Activated CD4-positive, alpha-beta T cell treated with anti-CD3 and anti-CD28 coated beads, Interleukin-2, amount 10 ng/mL, durations not matched to agents 7 days and 5 days (primary cell): ENCODE measurements around the gene RAB11FIP3. TPM values are rescaled to one million over a fixed set of nuclear protein-coding genes. Genes with fewer than 3 reads are reported as not detected.
"Not testable (repeated sequence)": the region's sequence is repeated elsewhere in the genome, so short reads cannot be mapped to it uniquely, and the experiment has no call there.

Source experiments
- CTCF ChIA-PET: fragments of 350-600 bp; sonication (Branson Sonifier 250); formaldehyde crosslinking; loops from one replicate; lab custom pipeline; 2021; ENCODE audit warnings: antibody characterized with exemption; lab: Charles Lee
- POLR2A ChIA-PET: fragments of 350-600 bp; sonication (Branson Sonifier 250); formaldehyde crosslinking; loops from one replicate; lab custom pipeline; 2021; ENCODE audit warnings: antibody characterized with exemption; lab: Charles Lee
- DNase-seq: peaks from one replicate; pipeline ENCODE4 v3.0.0-alpha.2; 2020
- H3K27ac Mint-ChIP-seq: one replicate; pipeline ENCODE4 v1.8.0; 2021; ENCODE audit warnings: mild to moderate bottlenecking, moderate library complexity, mixed read lengths
- H3K27me3 Mint-ChIP-seq: one replicate; pipeline ENCODE4 v1.8.0; 2021; ENCODE audit warnings: mixed read lengths
- H3K36me3 Mint-ChIP-seq: one replicate; pipeline ENCODE4 v1.8.0; 2021; ENCODE audit warnings: low read depth, mixed read lengths
- H3K4me1 Mint-ChIP-seq: one replicate; pipeline ENCODE4 v1.8.0; 2021; ENCODE audit warnings: mixed read lengths
- H3K4me3 Mint-ChIP-seq: one replicate; pipeline ENCODE4 v1.8.0; 2021; ENCODE audit warnings: mild to moderate bottlenecking, moderate library complexity, mixed read lengths
- H3K9me3 Mint-ChIP-seq: one replicate; pipeline ENCODE4 v1.8.0; 2021; ENCODE audit warnings: mixed read lengths
- total RNA-seq, 2 experiments: library from RNA; stranded (reverse); gene quantifications; one replicate each; pipeline ENCODE4 v1.2.3, GENCODE V29; 2021

Gene RAB11FIP3
- total RNA-seq, 2 experiments from 2014 or later: 22.7 to 26.0 TPM

DNA sequence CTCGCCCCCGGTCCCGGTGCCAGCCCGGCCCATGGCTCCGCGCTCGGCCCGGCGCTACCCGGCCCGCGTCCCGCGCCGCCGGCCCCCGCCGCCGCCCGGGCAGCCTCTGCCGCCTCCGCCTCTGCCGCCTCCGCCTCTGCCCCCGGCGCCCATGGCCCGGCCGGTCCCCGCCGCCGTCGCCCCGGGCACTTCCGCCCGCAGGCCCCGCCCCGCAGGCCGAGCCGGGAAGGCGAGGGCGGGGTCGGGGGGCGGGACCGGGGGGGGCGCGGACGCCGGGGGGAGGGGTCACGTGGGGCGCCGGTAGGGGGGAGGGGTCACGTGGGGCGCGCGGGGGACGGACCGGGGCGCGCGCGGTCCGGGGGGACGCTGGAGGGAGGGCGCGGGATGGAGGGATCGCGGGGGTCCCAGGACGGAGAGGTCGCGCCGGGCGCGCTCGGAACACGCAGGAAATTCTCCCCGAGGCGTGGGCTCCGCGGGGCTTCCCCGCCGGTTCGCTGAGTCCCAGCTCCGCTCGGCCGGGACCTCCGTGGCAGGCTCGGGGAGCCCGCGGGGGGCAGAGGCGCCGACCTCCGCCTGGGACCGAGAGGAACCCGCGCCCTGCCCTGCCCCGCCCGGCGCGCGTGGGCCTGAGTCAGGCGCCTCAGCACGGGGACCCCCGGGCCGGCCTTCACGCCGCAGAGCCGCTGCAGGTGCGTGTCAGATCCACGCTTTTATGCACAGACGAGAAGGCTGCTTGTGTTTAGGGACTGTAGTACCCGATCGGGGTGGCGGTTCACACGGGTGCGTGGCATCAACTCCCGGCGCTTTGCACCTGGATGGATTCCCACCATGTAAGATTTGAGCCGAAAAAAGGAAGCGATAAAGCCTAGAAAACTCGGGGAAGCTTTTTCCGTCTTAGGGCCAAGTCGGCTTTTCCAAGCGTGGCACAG is 43.4 kb upstream of the RAB11FIP3 start, which contains the start of gene PGAP6:
PGAP6 (minus strand) TSS at position 190 of the 929 bp plus-strand sequence; CDS start at position 33, 157 bp downstream.
- Mint-ChIP-seq H3K4me1 (peaks cover 25% of the 10 kb centered on the region), H3K27me3 (peaks cover 4% of the 10 kb centered on the region), H3K9me3 (no peaks in the 10 kb centered on the region), H3K27ac (peak within 1 kb of the TSS; percentile 79), H3K4me3 (peak within 1 kb of the TSS; percentile 85), H3K36me3 (peaks cover 4% of the 10 kb centered on the region)
- ChIA-PET POLR2A (interaction anchor here (0.7 kb wide), 1 partner anchor 58 kb away, joined by 3 read pairs; no protein-coding TSS in a partner anchor), CTCF (interaction anchor here (1.2 kb wide), 1 partner anchor 19 kb away, joined by 3 read pairs; no protein-coding TSS in a partner anchor)
- peak; percentile 65 for DNase-seq

DNA sequence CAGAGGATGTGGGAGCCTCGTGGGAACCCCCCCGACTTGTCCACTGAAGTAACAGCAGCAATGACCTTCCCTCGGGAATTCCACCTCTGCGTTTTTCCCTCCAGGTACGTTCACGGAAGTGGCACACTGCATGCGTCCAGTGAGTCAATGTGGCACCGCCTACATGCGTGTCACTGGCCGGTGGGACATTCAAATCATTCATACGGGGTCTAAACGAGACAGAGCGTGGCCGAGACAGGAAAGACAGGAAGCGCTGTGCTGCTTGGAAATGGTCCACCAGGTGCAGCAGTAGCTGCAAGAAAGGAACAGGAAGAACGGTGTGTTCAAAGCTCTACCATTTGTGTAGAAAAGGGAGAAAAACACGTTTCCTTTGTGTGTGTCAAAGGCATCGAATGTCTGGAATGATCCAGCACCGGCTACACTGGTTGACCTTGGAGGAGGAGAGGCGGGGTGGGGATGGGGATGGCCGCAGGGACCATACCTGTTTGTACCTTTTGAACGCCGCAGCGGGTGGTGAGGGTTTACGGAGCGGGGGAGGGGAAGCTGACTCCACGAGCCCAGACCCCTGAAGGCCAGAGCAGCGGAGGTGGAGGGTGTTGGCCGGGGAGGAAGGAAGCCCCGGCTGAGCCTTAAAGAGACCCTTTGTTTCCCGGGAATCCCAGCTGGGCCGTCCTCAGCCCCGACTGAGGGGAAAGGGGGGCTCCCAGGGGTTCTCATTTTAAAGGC is 42.0 kb upstream of the RAB11FIP3 start:
- Mint-ChIP-seq H3K36me3 (peaks cover 4% of the 10 kb centered on the region), H3K4me3 (peak overlapping the region; percentile 85), H3K4me1 (peaks cover 25% of the 10 kb centered on the region), H3K9me3 (no peaks in the 10 kb centered on the region), H3K27me3 (peaks cover 4% of the 10 kb centered on the region), H3K27ac (peak overlapping the region; percentile 51)
- ChIA-PET POLR2A (no interaction called here), CTCF (no interaction called here)
- peak; percentile 36 for DNase-seq

DNA sequence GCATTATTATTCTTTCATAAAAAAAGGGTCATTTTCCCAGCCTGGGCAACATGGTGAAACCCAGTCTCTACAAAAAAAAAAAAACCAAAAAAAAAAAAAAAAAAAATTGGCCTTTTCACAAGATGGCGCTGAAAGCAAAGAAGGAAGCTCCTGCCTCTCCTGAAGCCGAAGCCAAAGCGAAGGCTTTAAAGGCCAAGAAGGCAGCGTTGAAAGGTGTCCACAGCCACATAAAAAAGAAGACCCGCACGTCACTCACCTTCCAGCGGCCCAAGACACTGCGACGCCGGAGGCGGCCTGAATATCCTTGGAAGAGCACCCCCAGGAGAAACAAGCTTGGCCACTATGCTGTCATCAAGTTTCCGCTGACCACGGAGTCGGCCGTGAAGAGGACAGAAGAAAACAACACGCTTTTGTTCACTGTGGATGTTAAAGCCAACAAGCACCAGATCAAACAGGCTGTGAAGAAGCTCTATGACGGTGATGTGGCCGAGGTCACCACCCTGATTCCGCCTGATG is 38.8 kb upstream of the RAB11FIP3 start:
- H3K27ac Mint-ChIP-seq: no peak overlapping the region
- POLR2A ChIA-PET: interaction anchor here (0.7 to 0.8 kb wide), 2 partner anchors 201 to 247 kb away, joined by 7 to 10 read pairs; no protein-coding TSS in a partner anchor
- H3K36me3 Mint-ChIP-seq: peaks cover 2% of the 10 kb centered on the region
- CTCF ChIA-PET: interaction anchor here (1.4 kb wide), 1 partner anchor 42 kb away, joined by 4 read pairs; no protein-coding TSS in a partner anchor
- H3K4me1 Mint-ChIP-seq: peaks cover 17% of the 10 kb centered on the region
- no peak for DNase-seq
- no peaks in the 10 kb centered on the region for H3K9me3 Mint-ChIP-seq
- no peak overlapping the region for H3K4me3 Mint-ChIP-seq
- H3K27me3 Mint-ChIP-seq: peaks cover 4% of the 10 kb centered on the region

DNA sequence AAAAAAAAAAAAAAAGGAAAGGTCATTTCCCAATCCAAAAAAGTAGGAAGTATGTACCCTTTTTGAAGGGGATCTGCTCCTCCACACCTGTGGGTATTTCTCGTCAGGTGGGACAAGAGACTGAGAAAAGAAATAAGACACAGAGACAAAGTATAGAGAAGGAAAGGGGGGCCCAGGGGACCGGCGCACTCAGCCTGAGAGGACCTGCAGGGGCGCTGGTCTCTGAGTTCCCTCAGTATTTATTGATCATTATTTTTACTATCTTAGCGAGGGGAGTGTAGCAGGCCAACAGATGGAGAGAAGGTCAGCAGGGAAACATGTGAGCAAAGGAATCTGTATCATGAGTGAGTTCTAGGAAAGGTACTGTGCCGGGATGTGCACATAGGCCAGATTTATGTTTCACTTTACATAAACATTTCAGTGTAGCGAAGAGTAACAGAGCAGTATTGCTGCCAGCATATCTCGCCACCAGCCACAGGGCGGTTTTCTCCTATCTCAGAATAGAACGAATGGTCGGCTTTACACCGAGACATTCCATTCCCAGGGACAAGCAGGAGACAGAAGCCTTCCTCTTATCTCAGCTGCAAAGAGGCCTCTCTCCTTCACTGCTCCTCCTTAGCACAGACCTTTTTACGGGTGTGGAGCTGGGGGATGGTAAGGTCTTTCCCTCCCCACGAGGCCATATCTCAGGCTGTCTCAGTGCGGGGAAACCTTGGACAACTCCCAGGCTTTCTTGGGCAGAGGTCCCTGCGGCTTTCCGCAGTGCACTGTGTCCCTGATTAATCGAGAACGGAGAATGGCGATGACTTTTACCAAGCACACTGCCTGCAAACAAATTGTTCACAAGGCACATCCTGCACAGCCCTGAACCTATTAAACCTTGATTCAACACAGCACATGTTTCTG is 37.4 kb upstream of the RAB11FIP3 start:
- H3K9me3 Mint-ChIP-seq, POLR2A ChIA-PET, DNase-seq, H3K4me3 Mint-ChIP-seq, H3K27ac Mint-ChIP-seq, H3K36me3 Mint-ChIP-seq, CTCF ChIA-PET, H3K27me3 Mint-ChIP-seq: not testable (repeated sequence)
- H3K4me1 Mint-ChIP-seq: peaks cover 23% of the 10 kb centered on the region

DNA sequence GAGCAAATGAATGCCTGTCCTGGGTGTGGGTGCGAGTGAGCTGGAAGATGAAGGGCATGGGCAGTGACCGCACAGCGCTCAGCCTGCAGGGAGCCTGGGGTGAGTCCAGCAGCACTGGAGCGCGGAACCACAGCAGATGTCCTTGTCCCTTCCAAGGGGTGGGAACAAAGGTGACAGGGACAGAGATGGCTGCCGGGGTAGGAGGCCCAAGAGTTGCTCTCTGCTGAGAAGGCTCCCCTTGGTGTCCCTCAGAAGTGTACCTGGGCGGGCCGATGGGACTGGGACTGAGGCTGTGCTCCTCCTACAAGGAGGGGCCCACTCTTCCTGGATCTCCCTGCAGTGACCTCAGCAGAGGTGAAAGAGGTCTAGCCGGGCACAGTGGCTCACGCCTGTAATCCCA is 36.1 kb upstream of the RAB11FIP3 start:
- H3K4me3 Mint-ChIP-seq: no peak overlapping the region
- CTCF ChIA-PET: interaction anchor here (1.0 kb wide), 1 partner anchor 227 kb away, joined by 3 read pairs; no protein-coding TSS in a partner anchor
- H3K27me3 Mint-ChIP-seq: no peaks in the 10 kb centered on the region
- DNase-seq: no peak
- POLR2A ChIA-PET: no interaction called here
- H3K27ac Mint-ChIP-seq: no peak overlapping the region
- no peaks in the 10 kb centered on the region for H3K9me3 Mint-ChIP-seq
- H3K36me3 Mint-ChIP-seq: no peaks in the 10 kb centered on the region
- H3K4me1 Mint-ChIP-seq: peaks cover 17% of the 10 kb centered on the region

DNA sequence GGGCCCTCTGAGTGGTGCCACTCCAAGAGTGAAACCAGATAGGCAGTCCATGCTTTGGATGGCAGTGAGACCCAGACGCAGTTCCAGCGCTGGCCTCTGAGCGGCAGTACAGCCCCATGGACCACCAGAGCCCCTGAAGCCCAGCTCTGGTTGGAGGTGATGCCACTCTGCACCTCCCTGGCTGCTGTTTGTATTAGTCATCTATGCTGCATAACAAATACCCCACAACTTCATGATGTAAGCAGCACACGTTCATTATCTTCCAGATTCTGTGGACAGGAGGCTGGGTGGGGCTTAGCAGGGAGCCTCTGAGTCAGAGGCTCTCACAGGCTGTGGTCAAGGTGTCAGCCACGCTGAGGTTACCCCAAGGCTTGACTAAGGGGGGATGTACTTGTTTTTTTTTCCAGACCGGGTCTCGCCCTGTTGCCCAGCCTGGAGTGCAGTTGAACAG is 33.5 kb upstream of the RAB11FIP3 start:
- DNase-seq: peak; percentile 74
- Mint-ChIP-seq H3K4me3 (no peak overlapping the region), H3K9me3 (no peaks in the 10 kb centered on the region), H3K27me3 (peaks cover 10% of the 10 kb centered on the region), H3K27ac (peak overlapping the region; percentile 44), H3K36me3 (no peaks in the 10 kb centered on the region), H3K4me1 (peaks cover 24% of the 10 kb centered on the region)
- CTCF ChIA-PET: interaction anchor here (1.1 to 1.3 kb wide), 2 partner anchors 9 to 10 kb away, joined by 3 read pairs; partner anchors contain the start of gene DECR2
- POLR2A ChIA-PET: interaction anchor here (0.6 kb wide), 1 partner anchor 8 kb away, joined by 4 read pairs; no protein-coding TSS in a partner anchor

DNA sequence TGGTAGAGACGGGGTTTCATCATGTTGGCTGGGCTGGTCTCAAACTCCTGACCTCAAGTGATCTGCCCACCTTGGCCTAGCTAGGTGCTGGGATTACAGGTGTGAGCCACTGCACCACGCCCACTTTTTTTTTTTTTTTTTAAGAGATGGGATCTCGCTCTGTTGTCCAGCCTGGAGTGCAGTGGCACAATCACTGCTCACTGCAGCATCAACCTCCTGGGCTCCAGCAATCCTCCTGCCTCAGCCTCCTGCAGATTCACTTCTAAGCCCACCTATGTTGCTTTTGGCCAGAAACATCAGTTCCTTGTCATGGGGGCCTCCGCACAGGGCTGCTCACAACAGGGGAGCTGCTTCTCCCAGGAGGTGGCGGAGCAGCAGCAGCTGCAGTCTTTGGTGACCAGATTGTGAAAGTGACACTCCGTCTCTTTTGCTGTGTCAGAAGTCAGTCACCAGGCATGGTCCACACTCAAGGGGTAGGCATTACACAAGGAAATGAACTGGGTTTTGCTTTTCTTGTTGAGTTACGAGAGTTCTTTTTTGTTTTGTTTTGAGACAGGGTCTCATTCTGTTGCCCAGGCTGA is 32.9 kb upstream of the RAB11FIP3 start:
- DNase-seq: no peak
- Mint-ChIP-seq H3K9me3 (no peaks in the 10 kb centered on the region), H3K36me3 (no peaks in the 10 kb centered on the region), H3K4me1 (peaks cover 24% of the 10 kb centered on the region), H3K27me3 (peaks cover 10% of the 10 kb centered on the region), H3K4me3 (no peak overlapping the region), H3K27ac (no peak overlapping the region)
- ChIA-PET CTCF (interaction anchor here (1.1 to 1.3 kb wide), 2 partner anchors 8 to 9 kb away, joined by 3 read pairs; partner anchors contain the start of gene DECR2), POLR2A (interaction anchor here (0.6 kb wide), 1 partner anchor 7 kb away, joined by 4 read pairs; no protein-coding TSS in a partner anchor)

DNA sequence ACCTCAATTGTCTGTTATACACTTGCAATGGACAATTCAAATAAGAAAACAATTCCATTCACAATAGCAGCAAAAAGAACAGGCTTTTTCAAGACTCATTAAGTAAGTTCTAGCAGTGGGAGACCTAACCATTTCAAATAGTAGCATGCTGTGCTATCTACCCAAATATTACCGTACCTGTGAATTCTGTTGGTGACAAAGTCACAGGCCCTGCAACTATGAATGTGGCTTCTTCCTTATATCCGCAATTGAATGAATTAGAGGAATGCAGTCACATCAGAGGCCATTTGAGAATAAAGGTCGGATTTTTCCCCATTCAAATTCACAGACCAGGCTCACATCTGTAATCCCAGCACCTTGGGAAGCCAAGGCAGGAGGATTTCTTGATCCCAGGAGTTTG is 29.2 kb upstream of the RAB11FIP3 start:
- DNase-seq: no peak
- Mint-ChIP-seq H3K4me3 (peak overlapping the region; percentile 76), H3K9me3 (no peaks in the 10 kb centered on the region), H3K27ac (peak overlapping the region; percentile 54), H3K4me1 (peaks cover 36% of the 10 kb centered on the region), H3K27me3 (peaks cover 10% of the 10 kb centered on the region), H3K36me3 (no peaks in the 10 kb centered on the region)
- CTCF ChIA-PET: no interaction called here
- POLR2A ChIA-PET: no interaction called here

DNA sequence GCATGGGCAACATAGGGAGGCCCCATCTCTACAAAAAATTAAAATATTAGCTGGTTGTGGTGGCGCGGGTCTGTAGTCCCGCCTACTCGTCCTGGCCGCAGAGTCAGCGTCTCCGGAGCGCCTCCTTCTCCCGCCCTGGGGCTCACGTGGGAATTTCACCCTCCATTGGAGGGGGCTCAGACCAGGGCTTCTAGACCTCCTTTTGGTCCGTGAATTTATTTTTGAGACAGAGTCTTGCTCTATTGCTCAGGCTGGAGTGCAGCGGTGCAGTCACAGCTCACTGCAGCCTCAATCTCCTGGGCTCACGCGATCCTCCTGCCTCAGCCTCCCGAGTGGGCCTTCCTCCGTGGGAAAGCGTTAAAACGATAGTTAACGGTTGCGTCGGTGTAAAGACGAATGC is 28.8 kb upstream of the RAB11FIP3 start:
- DNase-seq: no peak
- Mint-ChIP-seq H3K9me3 (no peaks in the 10 kb centered on the region), H3K27me3 (peaks cover 10% of the 10 kb centered on the region), H3K36me3 (no peaks in the 10 kb centered on the region), H3K4me3 (peak overlapping the region; percentile 76), H3K4me1 (peaks cover 36% of the 10 kb centered on the region), H3K27ac (peak overlapping the region; percentile 54)
- ChIA-PET POLR2A (no interaction called here), CTCF (no interaction called here)

DNA sequence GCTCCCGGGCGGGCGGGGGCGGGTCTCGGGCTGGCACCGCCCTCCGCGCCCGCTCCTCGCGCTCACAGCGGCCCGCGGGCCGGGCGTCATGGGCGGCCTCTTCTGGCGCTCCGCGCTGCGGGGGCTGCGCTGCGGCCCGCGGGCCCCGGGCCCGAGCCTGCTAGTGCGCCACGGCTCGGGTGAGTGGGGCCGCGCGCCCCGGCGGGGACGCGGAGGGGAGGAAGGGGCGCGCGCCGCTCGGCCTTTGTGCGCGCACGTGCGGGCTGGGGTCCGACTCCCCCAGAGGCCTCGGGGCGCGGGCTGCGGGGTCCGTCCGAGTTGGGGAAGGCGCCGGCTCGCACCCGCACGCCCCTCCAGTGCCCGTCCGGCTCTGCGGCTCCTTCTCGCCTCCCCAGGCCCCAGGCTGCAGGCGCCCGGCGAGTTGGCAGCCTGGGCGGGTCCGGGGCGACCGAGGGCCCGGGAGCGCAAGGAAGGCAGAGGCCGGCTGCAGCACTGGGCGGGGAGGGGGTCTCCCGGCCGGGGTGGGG is 28.3 kb upstream of the RAB11FIP3 start, which contains the start of gene NME4:
NME4 (plus strand) TSS at position 65 of the 527 bp plus-strand sequence; CDS start at position 89, 24 bp downstream.
- CTCF ChIA-PET: no interaction called here
- peaks cover 10% of the 10 kb centered on the region for H3K27me3 Mint-ChIP-seq
- peak within 1 kb of the TSS; percentile 76 for H3K4me3 Mint-ChIP-seq
- DNase-seq: no peak
- no peaks in the 10 kb centered on the region for H3K9me3 Mint-ChIP-seq
- POLR2A ChIA-PET: no interaction called here
- H3K27ac Mint-ChIP-seq: peak within 1 kb of the TSS; percentile 54
- peaks cover 32% of the 10 kb centered on the region for H3K4me1 Mint-ChIP-seq
- H3K36me3 Mint-ChIP-seq: no peaks in the 10 kb centered on the region

DNA sequence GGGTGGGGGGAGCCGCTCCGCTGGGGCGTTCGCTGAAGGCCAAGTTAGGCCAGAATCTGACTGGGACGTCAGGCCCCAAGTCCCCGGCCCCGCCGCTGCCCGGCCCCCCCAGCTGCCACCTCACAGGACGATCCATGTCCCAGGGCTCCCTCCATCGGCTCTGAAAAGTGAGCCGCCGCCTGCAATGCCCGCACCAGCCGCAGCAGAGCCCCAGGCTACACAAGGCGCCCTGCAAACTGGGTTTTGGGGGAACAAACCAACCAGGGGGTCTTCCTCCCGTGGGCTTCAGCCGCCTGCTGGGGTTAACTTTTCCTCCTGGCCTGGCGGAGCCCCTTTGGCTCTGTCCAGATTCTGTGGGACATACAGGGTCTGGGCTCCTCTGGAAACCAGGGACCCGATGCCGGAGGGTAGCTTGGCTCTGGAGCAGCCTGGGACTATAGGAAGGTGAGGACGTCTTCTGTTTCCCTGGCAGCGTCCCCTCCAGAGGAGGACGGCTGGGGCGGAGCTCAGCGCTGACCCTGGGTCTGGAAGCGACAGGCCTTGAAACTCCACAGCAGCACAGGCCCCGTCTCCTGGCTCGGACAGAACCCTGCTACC is 27.6 kb upstream of the RAB11FIP3 start:
- DNase-seq: peak; percentile 36
- Mint-ChIP-seq H3K27me3 (peaks cover 10% of the 10 kb centered on the region), H3K27ac (peak overlapping the region; percentile 50), H3K9me3 (no peaks in the 10 kb centered on the region), H3K4me3 (peak overlapping the region; percentile 59), H3K36me3 (no peaks in the 10 kb centered on the region), H3K4me1 (peaks cover 26% of the 10 kb centered on the region)
- ChIA-PET POLR2A (no interaction called here), CTCF (no interaction called here)
